ENCODE data around the gene ITGB5. TPM values are rescaled to one million over a fixed set of nuclear protein-coding genes. Genes with fewer than 3 reads are reported as not detected.
"Not testable (repeated sequence)": the region's sequence is repeated elsewhere in the genome, so short reads cannot be mapped to it uniquely, and the experiment has no call there.

The ITGB5 gene
- total RNA-seq, 1 donor: 2.2 TPM

DNA sequence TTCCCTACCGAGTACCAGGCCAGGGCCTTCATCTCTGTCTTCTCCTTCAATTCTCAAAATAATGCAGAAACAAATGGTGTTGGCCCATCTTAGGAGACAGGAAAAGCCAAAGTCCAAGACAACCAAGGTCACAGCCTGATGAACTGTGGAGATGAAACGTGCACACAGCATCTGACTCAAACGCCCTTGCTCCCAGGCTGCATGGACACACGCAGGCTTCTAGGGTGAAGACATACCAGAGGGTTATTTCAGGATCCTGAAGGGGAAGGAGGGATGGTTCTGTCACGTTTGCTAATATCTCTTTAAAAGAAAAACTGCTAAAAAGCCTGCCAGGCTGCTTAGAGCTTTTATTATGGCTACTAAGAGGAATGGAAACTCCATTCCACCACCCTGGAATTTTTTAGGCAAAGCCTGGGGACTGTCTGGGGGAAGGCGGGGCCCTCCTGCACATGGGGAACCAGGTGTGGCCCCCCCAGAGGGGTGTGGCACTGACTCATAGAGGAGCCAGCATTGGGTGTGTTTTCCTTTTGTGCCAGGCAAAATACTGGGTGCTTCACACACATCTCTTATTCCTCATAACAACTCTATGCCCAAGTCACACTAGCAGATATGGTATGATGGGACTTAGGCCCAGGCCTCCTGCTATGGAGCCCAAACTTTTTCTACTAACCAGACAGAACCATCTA lies 94.0 kb downstream of the ITGB5 start:
- no peak for DNase-seq (ENCODE audit: low read depth in 2 of 3, low spot score in 2 of 3)

DNA sequence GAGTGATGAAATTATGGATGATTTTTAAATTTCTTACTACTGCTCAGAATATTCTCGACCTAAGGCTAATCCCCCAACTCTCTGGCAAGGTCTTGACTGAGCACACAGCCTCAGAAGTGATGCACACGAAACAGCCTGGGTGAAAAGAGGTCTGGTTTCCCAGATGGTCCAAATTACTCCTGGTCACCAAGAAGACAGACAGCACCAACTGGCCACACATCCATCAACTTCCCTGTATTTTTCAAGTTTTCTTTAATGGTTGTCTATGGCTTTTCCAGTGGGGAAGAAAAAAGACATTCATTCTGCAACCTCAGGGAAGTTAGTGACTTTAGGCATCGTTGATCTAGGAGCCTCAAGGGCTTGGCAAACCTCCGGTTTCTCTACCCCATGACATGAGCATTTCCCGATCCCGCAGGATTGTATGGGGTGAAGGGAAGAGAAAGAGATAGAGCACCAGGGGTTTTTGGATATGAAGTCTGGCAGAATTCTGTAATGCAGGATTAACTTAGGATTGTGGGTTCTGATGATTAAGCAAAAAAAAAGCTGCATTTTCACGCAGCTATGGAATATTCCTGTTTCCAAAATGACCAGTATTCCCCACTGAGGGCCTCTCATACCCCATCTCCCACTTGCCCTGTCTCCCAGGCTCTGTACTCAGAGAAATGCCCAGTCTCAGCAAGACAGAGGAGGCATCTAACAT lies 94.7 kb downstream of the ITGB5 start:
- DNase-seq (ENCODE audit: low read depth in 2 of 3, low spot score in 2 of 3): no peak

DNA sequence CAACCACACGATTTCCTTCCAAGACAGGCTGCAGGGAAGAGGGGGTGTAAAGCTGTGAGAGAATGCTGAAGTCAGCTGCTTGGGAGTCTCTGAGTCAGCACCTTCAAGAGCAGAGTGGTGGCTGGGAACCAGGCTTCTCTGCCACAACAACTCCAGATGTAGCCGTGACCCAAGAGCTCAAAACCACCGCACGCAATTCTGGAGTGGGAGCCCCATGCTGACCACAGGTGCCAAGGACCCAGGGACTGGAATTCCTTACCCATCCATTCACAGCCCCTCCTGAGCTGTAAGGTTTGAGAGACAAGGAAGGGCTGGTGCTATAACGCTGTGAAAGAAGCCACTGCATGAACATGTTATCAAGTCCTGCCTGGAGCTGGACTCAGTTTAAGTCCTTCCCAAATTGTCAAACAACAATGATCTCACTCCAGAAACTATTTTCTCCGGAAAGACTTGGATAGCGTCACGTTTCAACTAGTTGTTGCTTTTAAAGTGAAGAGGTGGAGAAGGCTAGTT lies 95.5 kb downstream of the ITGB5 start:
- peak in 2 of 3 donors; percentile 77 to 79 for DNase-seq (ENCODE audit: low read depth in 2 of 3, low spot score in 2 of 3)

DNA sequence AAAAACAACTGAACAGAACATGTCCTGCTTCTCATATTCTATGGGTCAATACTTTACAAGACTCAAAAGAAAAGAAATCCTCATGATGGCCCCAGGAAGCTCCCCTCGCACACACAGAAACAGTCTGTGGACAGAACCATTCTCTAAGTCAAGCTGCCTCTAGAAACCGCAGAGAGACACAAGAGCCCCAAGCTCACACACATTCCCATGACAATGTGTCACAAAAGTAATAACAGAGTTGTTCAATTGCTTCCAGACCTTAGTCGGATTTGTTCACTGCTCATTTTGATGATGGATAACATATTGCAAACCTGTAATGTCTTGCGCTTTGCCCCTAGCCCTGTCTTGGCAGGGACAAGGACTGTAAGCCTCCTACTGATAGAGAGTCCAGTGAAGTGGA lies 96.0 kb downstream of the ITGB5 start:
- DNase-seq (ENCODE audit: low read depth in 2 of 3, low spot score in 2 of 3): no peak

DNA sequence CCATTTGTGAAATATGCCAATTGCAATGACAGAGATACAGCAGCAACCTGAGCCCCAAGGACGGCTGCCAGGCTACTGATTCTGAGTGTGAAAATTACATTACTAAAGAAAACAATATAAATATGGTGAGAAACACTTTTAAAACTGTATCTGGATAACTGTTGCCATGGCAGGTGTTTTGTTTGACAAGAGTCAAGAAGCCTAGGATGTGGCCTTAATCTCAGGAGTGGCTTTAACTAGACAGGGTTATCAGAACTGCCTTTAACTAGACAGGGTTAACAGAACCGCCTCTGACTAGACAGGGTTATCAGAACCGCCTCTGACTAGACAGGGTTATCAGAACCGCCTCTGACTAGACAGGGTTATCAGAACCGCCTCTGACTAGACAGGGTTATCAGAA lies 98.1 kb downstream of the ITGB5 start:
- DNase-seq (ENCODE audit: low read depth in 2 of 3, low spot score in 2 of 3): peak in 1 of 3 donors; percentile 8

DNA sequence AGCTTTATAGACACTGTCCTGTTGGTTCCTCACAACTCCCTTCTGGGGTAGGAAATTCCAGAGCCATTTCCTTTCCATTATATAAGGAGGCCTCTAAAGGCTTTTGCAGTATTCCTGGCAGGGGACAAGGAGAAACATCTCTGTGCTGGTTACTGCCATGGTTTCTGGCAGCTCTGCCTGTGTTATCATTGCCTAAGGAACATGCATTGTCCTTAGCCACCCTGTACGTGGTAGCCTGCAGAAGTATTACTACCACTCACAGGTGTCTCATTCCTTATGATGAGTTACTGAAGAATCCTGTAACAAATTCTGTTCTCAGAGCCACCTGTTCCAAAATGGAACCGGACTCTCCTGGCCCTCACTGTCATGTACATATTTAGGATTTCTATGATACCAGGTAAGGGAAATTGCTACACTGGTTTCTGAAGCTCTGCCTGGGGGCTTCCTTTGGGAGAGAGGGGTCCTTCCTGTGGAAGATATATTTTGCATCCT lies 98.9 kb downstream of the ITGB5 start:
- no peak for DNase-seq (ENCODE audit: low read depth in 2 of 3, low spot score in 2 of 3)

DNA sequence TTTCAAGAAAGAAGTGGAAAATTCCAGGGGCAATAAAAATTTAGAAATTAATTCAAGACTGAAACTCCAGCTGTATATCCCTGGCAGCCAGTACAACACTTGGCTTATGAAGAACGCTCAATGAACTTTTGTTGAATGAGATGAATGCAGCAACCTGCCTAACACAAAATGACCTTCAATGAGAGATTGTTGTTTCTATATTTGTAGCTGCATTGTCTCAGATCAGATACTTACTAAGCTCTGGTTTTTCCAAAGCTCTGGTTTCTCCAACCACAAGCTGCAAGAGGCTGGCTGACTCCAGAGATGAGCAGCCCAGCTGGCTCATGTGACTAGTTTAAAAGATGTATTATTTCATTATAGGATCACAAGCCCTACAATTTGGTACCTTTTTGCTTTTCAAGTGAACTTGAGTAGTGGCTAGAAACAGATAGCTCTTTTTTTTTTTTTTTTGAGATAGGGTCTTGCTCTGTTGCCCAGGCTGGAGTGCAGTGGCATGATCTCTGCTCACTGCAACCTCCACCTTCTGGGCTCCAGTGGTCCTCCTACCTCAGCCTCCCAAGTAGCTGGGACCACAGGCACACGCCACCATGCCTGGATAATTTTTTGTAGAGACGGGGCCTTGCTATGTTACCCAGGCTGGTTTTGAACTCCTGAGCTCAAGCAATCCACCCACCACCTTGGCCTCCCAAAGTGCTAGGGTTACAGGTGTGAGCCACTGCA lies 99.5 kb downstream of the ITGB5 start:
- DNase-seq (ENCODE audit: low read depth in 2 of 3, low spot score in 2 of 3): no peak

DNA sequence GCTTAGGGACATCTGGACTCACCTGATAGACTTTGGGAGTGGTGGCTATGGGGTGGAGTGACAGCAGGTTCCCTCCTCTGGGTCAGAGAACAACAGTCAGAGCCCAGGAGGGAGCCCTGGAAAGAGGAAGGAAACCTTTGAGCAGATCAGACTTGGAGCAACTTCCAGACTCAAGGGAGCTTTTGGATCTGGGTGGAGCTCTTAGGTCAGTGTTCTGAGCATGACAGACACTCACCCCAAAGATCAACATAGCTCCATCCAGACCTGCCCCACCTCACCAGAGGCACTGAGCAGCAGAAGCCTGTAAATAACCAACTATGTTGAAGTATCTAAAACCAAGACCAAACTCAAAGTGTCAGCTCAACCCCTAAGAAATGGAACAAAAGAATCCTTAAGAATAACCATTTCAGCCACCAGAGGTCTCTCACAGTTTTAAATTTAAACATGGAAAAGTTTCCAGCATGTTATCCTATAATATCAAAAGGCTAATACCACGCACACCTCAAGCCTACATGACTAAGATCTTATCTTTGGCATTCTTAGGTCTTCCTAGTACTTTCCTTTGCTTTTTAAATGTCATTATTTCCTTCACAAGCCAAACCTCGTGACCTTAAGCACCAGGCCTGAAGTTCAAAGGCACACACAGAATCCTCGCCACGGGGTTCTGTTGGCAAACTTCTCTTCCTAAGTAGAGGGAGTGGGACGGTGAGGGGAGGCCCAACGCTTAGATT lies 100.5 kb downstream of the ITGB5 start:
- peak in 1 of 3 donors; percentile 14 for DNase-seq (ENCODE audit: low read depth in 2 of 3, low spot score in 2 of 3)

DNA sequence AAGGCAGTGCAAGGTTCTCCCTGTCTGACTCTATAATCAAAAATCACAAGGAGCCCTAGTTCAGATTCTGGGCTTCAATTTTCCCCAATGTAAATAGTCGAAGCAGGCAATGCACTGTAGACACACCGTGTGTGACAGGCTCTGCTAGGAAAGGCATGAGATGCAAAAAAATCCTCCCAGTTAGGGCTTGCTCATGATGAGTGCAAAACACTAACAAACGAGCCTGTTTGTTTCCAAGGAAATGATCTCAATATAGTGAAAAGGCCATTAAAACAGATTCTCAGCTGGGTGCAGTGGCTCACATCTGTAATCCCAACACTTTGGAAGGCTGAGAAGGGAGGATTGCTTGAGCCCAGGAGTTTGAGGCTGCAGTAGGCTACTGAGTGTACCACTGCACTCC lies 101.2 kb downstream of the ITGB5 start:
- DNase-seq (ENCODE audit: low read depth in 2 of 3, low spot score in 2 of 3): no peak

DNA sequence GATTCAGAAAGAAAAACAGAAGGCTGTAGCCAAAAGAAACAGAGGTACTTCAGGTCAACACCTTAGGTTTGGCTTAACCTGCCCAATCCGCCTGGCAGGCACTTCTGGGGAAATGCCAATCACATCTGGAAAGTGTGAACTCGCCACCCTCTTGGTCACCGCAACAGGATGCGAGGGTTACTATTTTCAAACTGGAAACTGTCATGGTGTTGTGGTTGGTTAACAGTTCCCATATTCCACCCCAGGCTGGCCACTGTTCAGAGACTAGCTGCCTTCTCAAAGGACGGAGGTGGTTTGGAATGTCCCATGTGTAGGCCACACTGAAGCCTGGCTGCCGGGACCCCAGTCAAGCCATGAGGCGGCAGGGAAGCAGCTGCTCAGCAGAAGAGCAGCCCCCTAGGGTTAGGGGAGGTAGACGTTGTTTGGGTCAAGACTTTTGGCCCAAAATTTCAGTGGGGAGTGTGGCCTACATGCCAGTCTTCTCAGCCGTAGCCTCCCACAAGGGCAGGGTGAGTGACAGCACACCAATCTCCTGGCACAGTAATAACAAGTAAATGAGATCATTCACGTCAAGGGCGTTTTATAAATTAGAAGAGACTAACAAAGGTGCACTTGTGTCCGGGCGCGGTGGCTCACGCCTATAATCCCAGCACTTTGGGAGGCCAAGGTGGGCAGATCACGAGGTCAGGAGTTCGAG lies 102.3 kb downstream of the ITGB5 start:
- peak in 2 of 3 donors; percentile 33 to 74 for DNase-seq (ENCODE audit: low read depth in 2 of 3, low spot score in 2 of 3)

DNA sequence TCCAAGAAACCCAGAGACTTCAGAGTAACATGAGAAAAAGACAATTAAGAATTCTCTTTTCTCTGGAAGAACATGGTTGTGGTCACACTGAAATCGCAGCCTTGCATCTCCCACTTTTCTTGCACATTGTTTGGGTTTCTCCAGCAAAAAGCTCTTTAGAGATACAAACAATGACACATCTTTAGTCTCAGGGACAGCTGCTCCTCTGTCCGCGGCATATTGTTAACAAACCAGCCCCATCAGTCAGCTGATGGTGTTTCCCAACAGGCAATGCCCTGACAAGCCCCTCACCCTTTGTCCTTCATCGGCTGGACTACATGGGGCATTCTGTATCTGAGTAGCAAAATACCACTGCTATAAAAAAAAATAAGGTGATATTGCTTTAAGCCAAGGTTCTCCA lies 103.5 kb downstream of the ITGB5 start:
- no peak for DNase-seq (ENCODE audit: low read depth in 2 of 3, low spot score in 2 of 3)

DNA sequence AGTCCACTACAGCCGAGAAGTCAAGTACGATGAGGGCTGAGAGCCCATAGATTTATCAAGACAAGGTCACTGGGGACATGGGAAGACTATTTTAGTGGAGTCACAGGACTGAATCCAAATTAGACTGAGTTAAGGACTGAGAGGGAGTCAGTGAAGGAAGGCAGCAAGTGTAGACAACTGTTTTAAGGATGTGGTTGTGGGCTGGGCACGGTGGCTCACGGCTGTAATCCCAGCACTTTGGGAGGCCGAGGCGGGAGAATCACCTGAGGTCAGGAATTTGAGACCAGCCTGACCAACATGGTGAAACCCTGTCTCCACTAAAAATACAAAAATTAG lies 104.8 kb downstream of the ITGB5 start:
- not testable (repeated sequence) for DNase-seq (ENCODE audit: low read depth in 2 of 3, low spot score in 2 of 3)

DNA sequence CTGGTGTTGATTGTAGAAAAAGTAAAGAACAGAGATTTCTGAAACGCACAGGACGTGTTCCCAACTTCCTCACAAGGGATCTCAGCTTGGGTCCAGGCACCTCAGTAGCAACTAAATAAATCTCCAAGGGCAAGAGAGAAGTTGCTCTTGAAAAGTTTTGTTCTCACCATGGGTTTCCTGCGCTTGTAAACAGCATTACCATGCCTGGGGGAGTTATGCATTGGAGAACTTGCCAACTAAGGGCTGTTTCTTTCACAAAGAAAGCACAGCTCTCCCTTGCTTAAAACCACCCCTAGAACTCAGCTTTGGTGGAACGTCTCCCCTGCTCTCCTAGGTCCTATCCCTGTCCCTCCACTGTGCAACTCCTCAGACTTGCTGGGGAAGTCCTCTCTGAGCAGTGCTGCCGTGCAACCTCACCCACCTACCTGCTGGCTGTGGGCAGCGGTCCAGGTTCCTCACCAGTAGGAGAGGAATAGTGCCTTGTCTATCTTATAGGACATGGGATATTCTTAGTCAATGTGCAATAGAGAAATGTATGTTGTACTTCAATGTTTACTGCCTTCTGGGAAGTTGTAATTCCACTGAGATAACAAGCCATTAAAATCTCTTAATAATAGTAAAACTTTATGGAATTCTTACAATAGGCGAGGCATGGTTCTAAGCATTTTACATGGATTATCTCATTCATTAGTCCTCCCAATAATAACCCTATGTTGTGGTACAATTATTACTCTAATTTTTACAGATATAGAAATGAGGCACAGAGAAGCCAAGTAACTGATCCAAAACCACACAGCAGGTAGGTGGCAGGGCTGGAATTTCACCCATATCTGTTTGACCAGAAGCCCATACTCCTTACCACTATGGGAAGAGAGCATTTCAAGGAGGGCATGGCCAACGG lies 105.4 kb downstream of the ITGB5 start:
- no peak for DNase-seq (ENCODE audit: low read depth in 2 of 3, low spot score in 2 of 3)

DNA sequence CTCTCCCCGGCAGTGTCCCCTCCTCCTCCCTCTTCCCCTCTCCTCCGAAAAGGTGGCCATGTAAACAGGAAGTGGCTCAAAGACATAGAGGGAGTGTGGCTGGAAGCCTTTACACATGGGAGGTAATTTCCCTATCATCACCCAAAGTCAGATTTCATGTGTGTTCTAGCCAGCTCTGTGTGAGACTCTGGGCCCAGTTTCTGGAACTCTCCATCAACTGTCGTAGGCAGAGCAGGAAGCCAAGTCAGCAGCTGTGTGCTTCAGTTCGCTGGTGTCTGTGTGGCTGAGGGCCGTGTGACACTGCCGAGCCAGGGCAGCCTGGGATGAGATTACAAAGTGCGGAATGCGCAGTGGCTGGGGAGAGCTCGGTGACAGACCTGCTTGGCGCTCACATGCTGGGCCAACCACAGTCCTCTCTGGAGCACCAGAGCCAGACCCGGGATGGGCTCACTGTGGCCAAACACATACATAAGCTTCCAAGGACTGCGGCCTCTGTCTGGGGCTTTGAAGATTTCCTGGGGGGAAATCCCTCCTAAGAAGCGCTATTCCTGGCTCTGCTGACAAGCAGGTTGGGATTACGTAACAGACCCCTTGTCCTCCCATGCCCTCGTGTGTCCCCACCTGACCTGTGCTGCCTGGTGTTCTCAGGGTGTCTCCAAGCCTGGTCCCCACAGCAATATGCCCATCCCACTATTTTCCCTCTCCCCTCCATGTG lies 106.2 kb downstream of the ITGB5 start:
- DNase-seq (ENCODE audit: low read depth in 2 of 3, low spot score in 2 of 3): peak in 1 of 3 donors; percentile 47

DNA sequence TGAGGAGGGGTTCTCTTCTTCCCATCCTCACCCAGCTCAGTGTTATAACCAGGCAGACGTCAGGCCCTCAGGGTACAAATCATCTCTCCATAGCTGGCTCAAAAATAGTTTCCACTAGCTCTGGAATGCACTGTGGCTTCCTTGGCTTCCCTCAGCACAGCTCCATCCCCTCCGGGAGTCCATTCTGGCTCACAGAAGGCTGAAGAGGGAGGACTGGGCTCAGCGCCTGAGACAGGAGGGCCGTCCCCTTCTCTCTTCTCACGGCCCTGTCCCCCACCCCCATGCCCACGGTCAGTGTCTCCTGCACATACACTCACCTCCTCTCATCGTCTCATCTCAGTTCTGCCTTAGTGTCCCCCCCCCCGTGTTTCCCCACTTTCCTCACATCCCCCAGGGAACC lies 106.8 kb downstream of the ITGB5 start:
- no peak for DNase-seq (ENCODE audit: low read depth in 2 of 3, low spot score in 2 of 3)

DNA sequence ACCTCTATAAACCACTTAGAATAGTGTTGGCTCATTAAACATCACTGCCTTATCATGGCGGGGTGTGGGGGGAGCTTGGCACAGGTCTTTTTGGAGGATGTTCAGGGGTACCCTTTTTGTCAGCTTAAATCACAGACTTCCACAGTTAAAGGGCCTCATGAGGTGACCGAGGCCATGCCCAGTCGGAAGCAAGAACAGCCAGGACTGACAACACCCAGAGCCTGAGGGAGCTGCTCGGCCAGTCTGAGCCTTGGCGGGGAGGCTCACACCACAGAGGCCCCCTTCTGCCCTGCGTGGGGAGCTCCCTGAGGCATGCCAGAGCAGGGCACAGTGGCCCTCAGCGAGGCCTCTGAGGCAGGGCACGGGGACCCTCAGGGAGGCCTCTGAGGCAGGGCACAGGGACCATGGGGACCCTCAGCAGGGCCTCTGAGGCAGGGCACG lies 107.4 kb downstream of the ITGB5 start:
- no peak for DNase-seq (ENCODE audit: low read depth in 2 of 3, low spot score in 2 of 3)

DNA sequence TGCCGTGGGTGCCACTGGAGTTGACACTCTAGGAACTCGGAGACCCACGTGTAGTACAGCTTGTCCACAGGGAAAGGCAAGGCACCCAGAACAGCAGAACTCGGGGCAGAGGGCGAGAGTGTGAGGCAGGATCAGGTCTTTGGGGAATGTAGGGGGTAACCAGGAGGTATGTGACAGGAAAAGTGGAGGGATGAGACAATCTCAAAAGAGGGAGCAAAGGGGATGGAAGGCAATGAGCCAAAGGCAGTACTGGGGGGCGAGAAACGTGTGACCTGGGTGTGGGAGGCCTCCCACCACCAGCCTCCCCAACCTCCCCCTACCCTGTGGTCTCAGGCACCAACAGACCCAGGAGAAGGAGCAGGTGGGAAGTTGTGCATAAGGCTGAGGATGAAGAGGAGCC lies 108.0 kb downstream of the ITGB5 start:
- no peak for DNase-seq (ENCODE audit: low read depth in 2 of 3, low spot score in 2 of 3)

DNA sequence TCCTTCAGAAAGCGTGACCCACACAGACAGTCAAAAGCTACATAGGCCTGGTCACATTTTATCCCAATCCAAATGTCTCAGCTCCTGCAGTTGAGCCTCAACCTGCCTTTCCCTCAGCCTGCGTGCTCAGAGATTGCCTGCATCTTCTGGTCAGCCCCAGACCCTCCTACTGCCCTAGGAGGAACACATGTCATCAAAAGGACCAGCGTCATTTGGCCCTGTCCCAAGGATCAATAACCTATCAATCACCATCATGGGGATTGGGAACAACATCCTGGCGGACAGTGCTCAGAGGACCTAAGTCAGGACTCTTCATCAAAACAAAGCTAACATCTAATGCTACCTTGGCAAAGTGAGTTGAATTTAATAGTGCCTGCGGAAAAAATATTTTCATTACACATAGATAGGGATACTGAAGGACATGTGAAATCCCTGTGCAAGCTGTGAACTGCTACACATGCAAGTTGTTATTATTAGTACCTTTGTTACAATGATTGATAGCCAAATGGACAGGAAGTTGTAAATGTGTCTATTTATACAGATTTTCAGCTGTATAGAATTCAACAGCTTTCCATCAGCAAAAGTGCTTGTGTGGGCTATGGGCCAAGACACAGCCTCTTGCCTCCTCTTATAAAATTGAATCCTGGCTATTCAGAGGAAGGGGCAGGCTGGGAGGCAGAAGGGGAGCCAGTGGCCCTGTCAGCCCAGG lies 109.2 kb downstream of the ITGB5 start:
- no peak for DNase-seq (ENCODE audit: low read depth in 2 of 3, low spot score in 2 of 3)

Measured in hematopoietic multipotent progenitor cell (in vitro differentiated cells).